GM19467 (cell line): ENCODE results near the gene LKAAEAR1.
A peak's percentile ranks its signal among the peaks of the same experiment; 100 is the strongest.

Experiments used
- ATAC-seq: cut with Tn5 transposase; IDR thresholded peaks from one replicate; pipeline ENCODE4 v1.9.1; 2021; ENCODE audit warnings: mild to moderate bottlenecking, moderate library complexity; ENCODE audit not compliant: unreplicated experiment

Gene LKAAEAR1

DNA sequence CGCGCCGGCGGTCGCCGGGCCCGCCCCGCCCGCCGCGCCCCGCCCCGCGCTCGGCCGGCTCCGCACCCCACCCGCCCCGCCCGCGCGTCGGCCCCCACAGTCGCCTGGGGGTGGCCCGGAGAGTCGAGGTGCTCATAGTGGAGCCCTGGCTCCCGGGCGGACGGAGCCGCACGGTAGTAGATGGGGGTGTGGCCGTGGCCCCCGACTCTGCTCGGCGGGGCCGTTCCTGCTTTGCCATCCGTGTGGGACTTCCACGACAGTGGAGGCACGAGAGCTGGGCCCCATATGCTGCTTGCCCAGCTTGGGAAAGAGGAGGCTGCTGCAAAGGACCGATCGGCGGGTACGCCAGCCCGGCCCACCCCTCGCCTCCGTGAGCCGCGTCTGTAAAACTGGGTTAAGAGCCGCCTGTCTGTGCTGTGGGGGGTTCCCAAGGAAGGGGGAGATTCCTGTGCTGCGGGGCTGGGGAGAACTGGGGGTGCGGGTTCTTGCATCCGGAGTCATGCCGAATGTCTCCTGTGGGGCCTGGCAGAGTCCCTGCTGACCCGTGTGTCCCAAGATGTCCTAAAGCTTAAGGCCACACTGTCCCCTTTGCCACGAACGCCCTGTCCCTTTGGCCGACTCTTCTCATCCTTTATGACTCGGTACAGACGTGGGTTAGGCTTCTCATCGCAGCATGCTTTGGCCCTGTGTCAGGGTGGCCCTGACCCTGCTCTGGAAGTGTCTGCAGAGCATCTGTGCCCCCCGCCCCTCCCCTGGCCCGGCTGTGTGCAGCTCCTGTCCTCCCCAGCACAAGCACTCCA lies 4.0 kb downstream of the LKAAEAR1 start, which contains the start of gene OPRL1:
OPRL1 (plus strand) TSS at position 70 of the 800 bp plus-strand sequence. CDS start 12,639 bp downstream, outside the sequence.
- ATAC-seq = no peak

DNA sequence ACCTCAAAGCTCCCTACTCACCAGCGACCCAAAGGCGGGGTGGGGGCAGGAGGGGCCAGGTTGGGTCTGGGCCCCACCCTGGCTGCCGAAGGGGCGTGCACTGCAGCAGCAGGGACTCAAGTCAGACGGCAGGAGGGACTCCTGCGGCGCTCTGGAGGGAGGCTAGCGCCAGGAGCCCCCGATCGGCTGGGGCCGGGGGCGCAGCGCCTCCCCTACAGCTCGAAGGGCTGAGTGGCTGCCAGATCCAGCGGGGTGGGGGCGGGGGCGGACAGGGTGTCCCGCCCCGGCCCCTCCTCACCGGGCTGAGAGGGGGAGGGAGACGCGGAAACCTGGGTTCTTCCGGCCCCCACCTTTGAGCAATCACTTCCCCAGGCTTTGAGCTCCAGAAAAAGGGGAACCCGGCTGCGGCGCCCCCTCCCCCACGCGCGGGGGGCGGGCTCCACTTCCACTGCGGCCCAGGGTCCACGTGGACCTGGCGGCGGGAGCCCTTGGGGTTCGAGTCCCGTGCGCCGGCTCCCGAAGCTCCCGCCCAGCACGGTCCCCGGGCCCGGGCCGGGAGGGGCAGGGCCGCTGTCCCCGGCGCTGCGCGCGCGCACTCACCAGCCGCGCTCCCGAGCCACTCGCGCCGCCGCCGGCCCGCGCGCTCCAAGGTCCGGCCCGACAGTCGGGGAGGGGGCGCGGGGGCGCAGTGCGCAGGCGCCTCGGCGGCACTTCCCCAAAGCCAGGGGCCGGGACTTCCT lies 4.8 kb downstream of the LKAAEAR1 start, which contains the start of gene RGS19:
RGS19 (minus strand) TSS at position 246 of the 740 bp plus-strand sequence. CDS start 2,632 bp downstream, outside the sequence.
- peak; percentile 35 for ATAC-seq

DNA sequence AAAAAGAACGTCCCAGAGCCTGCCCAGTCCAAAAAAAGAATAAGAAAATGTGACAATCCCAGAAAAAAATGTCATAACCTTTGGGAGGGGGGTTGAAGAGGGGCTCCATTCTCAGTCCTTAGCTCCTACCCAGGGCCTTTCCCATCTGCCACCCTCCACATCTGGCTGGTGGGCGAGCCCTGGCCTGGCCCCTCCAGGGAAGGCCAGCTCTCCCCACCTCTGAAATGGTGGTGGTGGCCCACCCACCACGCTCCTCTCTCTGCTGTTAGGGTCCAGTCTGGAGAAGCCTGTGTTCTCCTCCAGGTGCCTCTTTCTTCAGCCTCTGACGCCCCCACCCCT lies 5.3 kb downstream of the LKAAEAR1 start:
- no peak for ATAC-seq

DNA sequence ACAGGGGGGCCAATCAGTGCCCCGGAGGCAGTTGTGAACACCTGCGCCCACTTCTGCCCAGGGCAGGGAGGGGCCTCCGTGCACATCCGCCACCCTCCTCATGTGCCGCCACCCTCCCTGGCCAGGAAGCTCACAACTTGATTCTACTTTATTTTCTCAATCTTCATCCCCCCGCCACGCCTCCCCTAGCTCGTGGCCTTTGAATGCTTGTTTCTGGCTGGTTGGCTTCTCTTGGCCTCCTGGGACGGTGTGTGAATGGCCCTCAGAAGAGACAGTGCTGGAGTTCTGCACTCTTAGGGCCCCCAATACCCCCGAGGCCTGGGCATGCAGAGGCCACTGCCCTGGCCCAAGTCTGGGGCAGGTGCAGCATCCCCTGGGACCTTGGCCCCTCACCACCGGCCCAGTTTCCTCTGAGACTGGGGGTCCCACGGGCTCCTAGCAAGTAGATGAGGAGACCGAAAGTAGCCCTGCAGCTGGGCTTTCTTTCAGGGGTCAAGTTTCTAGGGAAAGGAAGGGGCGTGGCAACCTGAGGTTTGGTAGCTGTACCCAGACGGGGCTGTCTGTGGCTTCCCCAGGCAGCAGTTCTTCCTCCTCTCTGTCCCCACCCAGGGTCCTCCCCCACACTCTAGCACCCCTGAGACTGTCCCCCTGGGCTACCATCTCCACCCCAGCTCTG lies 6.2 kb downstream of the LKAAEAR1 start:
- ATAC-seq = no peak

DNA sequence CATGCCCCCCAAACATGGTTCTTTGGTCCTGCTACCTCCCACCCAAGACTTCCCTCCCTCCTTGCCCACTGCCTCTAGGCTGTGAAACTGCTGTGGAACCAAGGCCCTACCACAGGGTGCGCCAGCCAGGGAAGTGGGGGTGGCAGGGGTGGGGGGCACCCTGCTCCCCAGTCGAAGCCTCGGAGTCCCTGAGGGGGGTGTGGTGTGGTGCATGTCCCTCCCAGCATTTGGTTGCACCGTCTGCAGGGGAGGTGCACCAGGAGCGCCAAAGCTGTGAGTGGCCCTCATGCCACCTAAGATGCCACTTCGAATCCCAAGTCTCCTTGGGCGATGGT lies 6.7 kb downstream of the LKAAEAR1 start:
- no peak for ATAC-seq

DNA sequence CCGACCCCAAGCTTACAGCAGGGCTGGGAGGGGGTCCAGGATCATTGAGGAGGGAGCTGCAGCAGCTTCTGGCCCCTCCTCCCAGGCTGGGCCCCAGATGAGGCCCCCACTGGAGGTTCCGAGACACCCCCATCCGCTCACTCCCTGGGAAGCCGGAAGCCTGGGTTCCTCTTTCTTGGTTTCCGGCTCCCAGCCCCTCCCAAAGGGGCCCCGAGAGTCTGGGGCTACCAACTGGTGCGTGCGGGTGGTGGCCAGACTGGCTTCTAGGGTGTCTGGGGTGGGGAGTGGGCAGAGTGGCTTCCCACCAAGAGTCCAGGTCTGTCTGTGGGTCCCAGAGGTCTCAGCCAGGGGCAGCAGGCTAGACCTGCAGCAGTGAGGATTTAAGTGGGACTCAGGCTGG lies 7.1 kb downstream of the LKAAEAR1 start:
- no peak for ATAC-seq

DNA sequence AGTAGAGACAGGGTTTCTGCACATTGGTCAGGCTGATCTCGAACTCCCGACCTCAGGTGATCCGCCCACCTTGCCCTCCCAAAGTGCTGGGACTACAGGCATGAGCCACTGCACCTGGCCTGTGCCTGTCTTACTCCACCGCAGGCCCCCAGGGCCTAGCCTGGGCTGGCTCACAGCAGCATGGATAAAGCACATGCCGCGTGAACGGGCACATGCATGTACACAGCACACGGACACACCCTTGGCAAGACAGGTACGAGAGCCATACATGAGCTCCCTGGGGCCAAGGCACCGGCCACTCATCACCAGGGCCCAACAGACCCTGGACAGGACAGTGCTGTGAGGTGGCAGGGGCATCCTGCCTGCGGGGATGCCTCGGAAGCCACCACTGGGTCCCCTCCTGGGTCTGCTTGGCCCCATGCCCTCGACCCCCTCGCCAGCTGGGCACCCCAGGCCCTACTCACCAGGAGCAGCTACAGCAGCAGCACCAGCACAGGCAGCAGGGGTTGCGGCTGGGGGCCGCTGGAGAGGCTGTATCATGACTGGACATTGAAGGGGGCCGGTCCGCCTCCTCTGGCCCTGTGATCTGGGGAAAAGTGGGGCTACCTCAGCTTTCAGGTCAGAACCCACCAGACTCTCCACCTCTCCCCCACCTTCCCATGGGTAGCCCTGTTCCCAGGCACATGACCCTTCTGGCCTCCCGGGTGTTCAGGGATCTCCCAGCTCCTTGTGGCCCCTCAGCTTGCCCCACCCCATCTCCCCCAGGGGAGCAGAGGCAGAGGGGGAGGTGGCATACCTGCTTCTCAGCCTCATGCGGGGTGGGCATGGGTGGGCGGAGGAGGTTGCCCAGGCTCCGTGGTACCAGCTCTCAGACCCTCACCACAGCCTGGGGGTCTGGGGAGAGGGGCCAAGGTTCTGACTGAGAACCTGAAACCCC lies 7.9 kb downstream of the LKAAEAR1 start:
- ATAC-seq = no peak

DNA sequence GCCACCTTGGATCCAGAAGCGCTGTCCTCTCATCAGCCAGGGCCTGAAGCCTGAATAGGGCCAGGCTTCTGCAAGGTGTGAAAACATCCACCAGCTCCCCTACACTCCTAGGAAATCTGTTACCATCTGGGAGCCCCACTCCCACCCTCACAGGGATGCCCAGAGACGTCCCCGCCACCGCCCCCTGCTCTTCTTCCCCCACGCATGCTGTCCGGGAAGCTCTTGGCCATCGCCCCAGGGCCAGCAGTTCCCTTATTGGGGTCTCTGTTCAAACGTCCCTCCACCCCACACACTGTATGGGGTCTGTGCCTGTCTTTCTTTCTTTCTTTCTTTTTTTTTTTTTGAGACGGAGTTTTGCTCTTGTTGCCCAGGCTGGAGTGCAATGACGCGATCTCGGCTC lies 8.6 kb downstream of the LKAAEAR1 start:
- no peak for ATAC-seq

DNA sequence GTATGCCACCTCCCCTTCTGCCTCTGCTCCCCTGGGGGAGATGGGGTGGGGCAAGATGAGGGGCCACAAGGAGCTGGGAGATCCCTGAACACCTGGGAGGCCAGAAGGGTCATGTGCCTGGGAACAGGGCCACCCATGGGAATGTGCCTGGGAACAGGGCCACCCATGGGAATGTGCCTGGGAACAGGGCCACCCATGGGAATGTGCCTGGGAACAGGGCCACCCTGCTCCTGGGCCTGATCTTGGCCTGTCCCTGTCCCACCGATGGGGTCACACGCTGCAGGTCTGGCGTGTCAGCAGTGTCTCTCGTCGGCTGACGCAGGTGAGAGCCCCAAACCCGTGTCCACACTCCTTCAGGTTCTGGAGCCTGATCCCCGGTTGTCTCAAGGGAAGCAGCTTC lies 9.2 kb downstream of the LKAAEAR1 start:
- ATAC-seq = no peak

DNA sequence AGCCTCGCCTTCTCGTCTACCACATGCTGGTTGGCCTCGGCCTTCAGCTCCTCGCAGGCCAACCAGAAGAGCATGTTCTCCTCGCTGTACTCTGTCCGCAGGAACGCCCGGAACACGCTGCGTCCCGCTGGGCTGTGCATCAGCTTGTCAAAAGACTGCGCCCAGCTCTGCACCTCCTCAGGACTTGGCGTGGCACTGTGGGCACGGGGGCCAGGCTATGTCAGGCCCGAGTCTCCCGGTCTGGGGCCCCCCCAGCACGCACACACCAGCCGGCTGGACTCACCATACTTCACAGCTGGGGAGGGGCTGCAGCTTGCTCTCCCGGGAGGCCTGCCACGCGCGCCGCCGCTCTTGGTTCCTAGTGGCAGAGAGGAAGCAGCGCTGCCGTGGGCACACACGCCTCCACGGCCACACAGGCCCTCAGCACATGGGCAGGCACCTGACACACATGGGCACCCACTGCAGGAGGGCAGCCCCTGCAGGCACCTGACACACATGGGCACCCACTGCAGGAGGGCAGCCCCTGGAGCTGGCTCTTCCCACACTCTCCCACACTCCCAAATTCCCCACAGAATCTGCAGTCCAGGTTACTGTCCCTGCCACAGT lies 9.9 kb downstream of the LKAAEAR1 start:
- ATAC-seq = no peak

DNA sequence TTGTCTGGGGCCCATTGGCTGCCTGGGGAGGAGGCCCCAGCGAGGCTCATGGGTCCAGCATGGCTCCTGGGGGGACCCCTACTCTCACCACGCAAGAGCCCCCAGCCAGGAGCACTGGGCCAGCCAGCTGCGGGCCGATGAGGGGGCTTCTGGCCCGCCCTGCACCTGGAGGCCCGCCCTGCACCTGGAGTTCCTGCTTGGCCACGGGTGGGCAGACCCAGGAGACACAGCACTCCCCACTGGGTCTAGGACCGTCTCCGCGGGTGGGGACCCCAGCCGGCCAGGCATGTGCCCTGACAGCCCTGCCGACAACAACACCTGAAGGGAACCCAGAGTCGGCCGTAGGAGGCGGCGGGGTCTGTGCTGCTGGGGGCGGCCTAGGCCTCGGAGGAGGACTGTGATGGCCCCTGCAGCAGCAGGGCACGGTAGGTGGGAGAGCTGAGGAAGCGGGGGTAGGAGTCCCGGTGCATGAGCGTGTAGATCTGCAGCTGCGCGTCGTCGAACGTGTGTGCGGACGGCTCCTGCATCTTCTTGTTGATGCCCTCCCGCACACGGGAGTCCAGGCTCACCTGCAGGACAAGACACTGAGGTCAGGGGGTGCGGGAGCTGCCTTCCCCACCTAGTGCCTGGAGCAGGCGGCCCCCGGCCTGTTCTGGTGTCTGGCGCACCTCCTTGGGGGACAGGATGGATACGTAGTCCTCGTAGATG lies 10.6 kb downstream of the LKAAEAR1 start:
- ATAC-seq = no peak

DNA sequence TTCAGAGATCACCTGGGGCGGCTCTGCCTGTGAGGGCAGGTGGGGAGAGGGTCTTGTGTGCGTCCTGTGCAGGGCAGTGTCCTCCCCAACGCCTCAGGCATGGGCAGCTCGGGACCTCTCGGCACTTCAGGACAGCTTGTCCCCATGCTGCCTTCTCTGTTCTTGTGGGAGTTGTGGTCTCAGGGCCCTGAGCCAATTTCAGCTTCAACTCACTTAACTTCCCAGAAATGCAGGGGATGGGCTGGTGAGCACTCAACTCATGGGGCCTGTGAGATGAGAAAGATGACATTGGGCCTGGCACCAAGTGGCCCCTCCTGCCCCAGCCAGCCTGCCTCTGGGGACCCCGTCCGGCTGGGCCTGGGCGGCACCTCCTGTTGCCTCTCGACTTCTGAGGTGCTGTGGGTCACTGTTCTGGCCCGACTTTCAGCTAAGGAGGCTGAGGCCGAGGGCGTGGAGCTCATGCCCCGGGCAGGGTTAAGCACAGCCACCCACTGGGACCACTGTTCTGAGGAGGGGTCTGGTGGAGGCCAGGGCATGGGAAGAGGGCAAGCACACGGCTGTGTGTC lies 11.6 kb downstream of the LKAAEAR1 start:
- ATAC-seq = no peak

DNA sequence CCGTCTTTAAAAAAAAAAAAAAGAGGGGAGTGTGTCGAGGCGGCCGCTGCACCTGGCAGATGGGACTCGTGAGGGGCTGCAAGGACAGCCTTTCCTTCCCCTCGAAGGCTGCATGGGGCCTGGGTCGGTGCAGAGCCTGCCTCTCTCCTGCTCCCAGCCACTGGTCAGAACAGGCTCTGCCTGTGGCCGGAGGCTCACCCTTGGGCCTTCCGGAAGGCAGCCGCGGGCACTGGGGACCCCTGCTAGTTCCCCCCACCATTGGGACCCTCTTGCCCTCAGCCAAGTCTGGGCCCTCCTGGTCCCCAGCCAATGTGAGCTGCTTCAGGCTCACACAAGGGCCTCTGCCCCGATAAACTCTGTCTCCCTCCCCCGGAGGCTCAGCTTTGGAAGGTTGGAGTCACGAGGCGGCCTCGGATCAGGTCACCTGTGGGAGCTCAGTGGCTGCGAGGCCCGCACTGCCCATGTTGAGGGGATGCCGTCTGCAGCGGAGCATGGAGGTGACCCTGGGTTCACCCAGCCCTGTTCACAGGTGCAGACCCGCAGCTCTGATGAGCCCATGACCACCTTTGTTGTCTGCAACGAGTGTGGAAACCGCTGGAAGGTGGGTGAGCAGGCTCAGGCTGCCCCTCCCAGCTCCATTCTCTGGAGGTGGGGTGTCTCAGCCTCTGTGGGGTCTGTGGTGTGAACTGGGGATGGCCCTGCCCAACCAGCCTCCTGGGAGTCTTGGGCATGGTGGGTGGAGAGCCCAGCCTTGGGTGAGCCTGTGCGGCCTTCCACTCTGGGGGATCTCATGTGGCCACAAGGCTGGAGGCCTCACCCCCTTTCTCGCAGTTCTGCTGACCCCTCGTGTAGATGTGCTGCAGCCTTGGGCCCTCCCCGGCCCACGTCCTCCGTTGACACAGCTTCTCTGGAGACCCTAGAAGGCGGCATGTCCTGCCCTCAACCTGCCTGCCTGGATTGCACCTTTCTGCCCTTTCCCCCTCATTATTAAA lies 12.6 kb downstream of the LKAAEAR1 start:
- ATAC-seq = no peak

DNA sequence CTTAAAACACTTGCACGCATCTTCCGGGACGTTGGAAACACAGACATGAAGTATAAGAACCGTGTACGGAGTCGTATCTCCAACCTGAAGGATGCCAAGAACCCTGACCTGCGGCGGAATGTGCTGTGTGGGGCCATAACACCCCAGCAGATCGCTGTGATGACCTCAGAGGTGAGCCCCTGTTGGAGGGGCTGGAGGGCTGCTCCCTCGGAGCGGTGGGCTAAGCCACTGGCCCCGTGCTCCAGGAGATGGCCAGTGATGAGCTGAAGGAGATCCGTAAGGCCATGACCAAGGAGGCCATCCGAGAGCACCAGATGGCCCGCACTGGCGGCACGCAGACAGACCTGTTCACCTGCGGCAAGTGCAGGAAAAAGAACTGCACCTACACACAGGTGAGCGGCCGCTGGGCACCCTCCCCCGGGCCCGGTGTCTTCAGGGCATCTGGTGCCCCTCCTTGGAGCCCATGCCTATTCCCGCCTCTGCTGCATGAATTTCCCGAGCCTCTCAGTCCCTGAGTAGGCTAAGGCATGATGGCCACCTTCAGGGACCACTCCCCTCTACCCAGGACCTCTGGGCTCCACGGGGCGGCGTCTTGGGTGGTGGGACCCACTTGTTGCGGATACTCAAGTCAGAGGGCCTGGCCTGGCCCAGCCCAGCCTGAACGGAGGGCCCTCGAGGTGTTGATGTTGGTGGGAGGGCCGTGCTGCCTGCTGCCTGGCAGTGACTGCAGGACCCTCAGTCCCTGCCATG lies 13.8 kb downstream of the LKAAEAR1 start:
- ATAC-seq = no peak

DNA sequence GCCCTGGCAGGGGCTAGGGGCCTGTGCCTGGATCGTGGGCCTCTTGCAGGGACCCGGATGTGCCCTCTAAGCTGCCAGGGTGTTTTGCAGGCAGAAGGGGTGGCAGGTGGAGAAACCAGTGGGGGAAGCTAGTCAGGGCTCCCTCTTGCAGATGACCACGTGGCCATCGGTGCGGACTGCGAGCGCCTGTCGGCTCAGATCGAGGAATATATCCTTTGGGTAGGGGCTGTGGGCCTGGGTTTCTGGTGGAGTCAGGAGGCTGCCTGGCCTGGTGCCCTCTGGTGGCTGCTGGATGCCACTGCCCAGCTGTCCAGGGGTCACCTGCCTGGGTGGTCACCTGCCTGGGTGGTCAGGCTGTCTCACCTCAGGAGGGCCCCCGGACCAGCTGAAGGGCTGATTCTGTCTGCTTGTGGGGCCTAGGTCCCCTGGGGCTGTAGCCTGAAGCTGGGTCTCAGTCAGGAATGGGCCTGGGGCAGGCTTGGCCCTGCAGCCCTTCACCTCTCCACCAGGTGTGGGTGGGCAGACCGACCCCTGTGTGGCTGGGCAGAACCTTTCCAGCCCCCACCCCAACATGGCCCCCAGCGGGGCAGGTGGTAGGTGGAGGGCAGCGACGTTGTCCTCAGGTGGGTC lies 14.5 kb downstream of the LKAAEAR1 start:
- ATAC-seq = no peak

DNA sequence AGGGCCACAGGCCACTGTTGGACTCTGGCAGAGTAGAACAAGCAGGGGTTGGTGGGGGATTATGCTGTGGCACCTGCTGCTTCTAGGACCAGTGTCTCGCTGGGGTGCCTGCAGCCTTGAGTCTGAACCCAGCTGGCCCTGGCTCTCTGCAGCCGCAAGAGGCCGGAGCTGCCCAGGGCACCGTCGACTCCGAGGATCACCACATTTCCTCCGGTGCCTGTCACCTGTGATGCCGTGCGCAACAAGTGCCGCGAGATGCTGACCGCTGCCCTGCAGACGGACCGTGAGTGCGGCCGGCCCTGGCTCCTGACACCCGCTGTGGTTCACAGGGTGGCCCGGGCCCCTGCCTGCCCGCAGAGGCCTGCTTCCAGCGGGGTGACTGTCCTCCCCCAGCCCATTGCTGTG lies 15.0 kb downstream of the LKAAEAR1 start:
- ATAC-seq = no peak
